BJ (cell line): ENCODE measurements around the gene PRKACB. TPM values are rescaled to one million over a fixed set of nuclear protein-coding genes. Genes with fewer than 3 reads are reported as not detected.

Source experiments
- CTCF ChIA-PET: fragments of 350-600 bp; formaldehyde crosslinking; extraction: SDS; loops from one replicate; lab custom pipeline; 2021; ENCODE audit warnings: antibody characterized with exemption, inconsistent platforms; lab: Yijun Ruan, JAX
- POLR2A ChIA-PET: fragments of 300-600 bp; sonication (Branson Sonifier 250); formaldehyde crosslinking; extraction: SDS; loops from one replicate; lab custom pipeline; 2021; ENCODE audit warnings: antibody characterized with exemption; lab: Charles Lee
- DNase-seq: peaks from one replicate; pipeline ENCODE4 v3.0.0-alpha.2; 2011; ENCODE audit warnings: low read depth
- H3K27me3 ChIP-seq: 2 replicates; pipeline ENCODE4 v1.6.0; 2011; ENCODE audit warnings: low read length; ENCODE audit not compliant: control insufficient read depth, insufficient read depth
- H3K36me3 ChIP-seq: 2 replicates; pipeline ENCODE4 v1.5.1; 2011; ENCODE audit warnings: low read length; ENCODE audit not compliant: control insufficient read depth, insufficient read depth
- H3K4me3 ChIP-seq: 2 replicates; pipeline ENCODE4 v1.5.1; 2011; ENCODE audit warnings: low read depth, mild to moderate bottlenecking, control low read depth, low read length
- polyA plus RNA-seq: library from polyadenylated mRNA; depleted of rRNA; stranded (reverse); fragments of >200 nt; gene quantifications from 2 replicates; pipeline ENCODE4 v1.2.3, GENCODE V29; 2011
- TF ChIP-seq, protein P1 (sequence below): IDR thresholded peaks from 2 replicates; pipeline ENCODE4 v1.5.1; 2011; ENCODE audit warnings: low read depth, mild to moderate bottlenecking, control low read depth, inconsistent platforms, low read length, moderate library complexity; ENCODE audit not compliant: insufficient read depth

Gene PRKACB
- polyA plus RNA-seq, 1 experiment, result 8.4 TPM

DNA sequence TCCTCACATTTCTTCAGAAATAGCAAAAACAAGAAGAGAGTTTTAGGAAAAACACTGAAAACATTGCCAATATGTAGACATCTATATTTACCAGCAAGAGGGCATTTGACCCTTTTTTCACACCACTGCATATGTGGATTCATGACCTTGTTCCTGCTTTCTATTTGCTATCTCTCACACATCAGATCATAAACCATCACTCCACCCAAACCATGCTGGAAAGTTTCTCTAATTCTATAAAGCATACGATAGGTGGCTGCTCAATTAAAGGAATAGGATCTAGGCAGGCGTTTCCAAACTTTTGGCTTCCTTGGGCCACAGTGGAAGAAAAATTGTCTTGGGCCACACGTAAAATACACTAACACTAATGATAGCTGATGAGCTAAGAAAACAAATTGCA, 121.8 kb downstream of the PRKACB start:
- ChIA-PET POLR2A (no interaction called here), CTCF (no interaction called here)
- H3K4me3 ChIP-seq, result no peak overlapping the region
- H3K36me3 ChIP-seq, result no peaks in the 10 kb centered on the region
- H3K27me3 ChIP-seq, result peaks cover 1% of the 10 kb centered on the region; the same call in 1 of the 2 replicates
- TF ChIP-seq, protein P1, sequence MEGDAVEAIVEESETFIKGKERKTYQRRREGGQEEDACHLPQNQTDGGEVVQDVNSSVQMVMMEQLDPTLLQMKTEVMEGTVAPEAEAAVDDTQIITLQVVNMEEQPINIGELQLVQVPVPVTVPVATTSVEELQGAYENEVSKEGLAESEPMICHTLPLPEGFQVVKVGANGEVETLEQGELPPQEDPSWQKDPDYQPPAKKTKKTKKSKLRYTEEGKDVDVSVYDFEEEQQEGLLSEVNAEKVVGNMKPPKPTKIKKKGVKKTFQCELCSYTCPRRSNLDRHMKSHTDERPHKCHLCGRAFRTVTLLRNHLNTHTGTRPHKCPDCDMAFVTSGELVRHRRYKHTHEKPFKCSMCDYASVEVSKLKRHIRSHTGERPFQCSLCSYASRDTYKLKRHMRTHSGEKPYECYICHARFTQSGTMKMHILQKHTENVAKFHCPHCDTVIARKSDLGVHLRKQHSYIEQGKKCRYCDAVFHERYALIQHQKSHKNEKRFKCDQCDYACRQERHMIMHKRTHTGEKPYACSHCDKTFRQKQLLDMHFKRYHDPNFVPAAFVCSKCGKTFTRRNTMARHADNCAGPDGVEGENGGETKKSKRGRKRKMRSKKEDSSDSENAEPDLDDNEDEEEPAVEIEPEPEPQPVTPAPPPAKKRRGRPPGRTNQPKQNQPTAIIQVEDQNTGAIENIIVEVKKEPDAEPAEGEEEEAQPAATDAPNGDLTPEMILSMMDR, result no peak
- no peak for DNase-seq

DNA sequence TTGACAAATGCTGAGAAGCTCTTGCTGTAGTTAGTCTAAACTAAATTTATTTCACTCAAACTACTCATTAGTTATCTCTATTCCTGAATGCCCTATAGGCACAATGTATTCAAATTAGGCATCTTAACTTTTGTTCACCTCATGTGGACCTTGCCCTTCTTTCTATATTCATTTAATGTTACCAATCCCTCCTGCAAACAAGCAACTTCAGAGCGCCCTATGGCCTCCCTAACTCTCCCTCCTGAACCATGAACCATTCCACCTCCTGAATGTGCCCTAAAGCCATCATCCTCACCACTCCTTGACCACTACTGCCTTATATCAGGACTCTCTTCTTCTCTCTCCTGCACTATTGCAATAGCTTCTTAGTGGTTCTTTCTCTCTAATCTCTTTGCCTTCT, 122.7 kb downstream of the PRKACB start:
- Histone ChIP-seq H3K4me3 (no peak overlapping the region), H3K36me3 (no peaks in the 10 kb centered on the region), H3K27me3 (peaks cover 1% of the 10 kb centered on the region; the same call in 1 of the 2 replicates)
- POLR2A ChIA-PET, result no interaction called here
- TF ChIP-seq, protein P1, result no peak
- CTCF ChIA-PET, result no interaction called here
- DNase-seq, result no peak

DNA sequence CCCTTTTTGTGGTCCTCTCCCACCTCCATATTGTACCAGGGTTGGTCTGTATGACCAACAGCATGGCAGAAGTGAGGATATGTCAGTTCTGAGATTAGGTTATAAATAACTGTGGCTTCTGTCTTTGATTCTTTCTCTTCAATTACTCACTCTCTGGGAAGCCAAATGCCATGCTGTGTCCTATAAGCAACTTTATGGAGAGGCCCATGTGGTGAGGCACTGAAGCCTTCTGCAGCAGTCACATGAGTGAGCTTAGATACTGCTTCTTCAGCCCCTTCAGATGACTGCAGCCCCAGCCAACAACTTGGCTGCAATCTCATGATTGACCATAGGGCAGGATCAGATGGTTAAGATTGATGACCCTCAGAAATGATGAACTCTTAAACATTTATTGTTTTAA, 123.4 kb downstream of the PRKACB start:
- CTCF ChIA-PET, result interaction anchor here (0.6 kb wide), 1 partner anchor 533 kb away, joined by 3 read pairs; no protein-coding TSS in a partner anchor
- POLR2A ChIA-PET, result no interaction called here
- TF ChIP-seq, protein P1, result no peak

DNA sequence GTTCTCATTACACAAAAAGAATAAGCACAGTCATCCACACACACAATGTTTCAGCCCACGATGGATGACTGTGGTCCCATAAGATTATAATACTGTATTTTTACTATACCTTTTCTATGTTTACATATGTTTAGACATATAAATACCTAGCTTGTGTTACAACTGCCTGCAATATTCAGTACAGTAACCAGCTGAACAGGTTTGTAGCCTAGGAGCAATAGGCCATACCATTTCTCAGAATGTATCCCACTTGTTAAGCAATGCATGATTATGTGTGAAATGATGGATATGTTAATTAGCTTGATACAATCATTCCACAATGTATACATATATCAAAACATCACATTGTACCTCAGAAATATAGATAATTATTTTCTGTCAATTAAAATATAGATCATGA, 124.3 kb downstream of the PRKACB start:
- Histone ChIP-seq H3K27me3 (0 out of 2 replicates have a peak, but pooled peaks cover 1% of the 10 kb centered on the region), H3K4me3 (no peak overlapping the region), H3K36me3 (no peaks in the 10 kb centered on the region)
- CTCF ChIA-PET, result no interaction called here
- TF ChIP-seq, protein P1, result no peak
- no peak for DNase-seq
- POLR2A ChIA-PET, result no interaction called here

More for the DNA sequence above, 123.4 kb downstream of the PRKACB start:
- Histone ChIP-seq H3K27me3 (0 out of 2 replicates have a peak, but pooled peaks cover 1% of the 10 kb centered on the region), H3K36me3 (no peaks in the 10 kb centered on the region), H3K4me3 (no peak overlapping the region)
- DNase-seq, result no peak

DNA sequence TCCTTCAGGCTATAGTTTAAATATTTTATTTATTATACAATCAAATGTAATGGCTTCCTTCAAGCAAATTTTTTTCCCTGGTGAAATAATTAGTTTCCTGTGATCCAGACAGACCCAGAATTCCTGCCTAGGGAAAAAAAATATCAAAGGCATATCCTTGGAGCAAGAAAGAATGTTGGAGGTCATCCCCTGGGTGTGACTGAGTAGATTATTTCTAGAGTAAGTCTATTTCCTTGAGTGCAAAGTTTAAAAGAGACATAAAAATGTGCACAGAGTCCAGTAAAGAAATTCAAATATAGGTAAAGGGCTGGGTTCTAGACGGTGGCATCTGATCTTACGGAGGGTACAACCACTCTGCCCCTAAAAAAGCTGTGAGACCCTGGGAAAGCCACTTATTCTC, 125.2 kb downstream of the PRKACB start:
- no peak for DNase-seq
- TF ChIP-seq, protein P1, result no peak
- H3K36me3 ChIP-seq, result no peaks in the 10 kb centered on the region
- no peak overlapping the region for H3K4me3 ChIP-seq
- ChIA-PET CTCF (interaction anchor here (0.6 to 1.7 kb wide), 2 partner anchors 14 to 107 kb away, joined by 3 to 4 read pairs; no protein-coding TSS in a partner anchor), POLR2A (no interaction called here)
- H3K27me3 ChIP-seq, result 0 out of 2 replicates have a peak, but pooled peaks cover 1% of the 10 kb centered on the region
